Activated naive CD8-positive, alpha-beta T cell treated with anti-CD3 and anti-CD28 coated beads, Interleukin-2, amount 10 ng/mL, durations not matched to agents 7 days and 5 days (primary cell): ENCODE data around the gene PPARD. TPM values are rescaled to one million over a fixed set of nuclear protein-coding genes. Genes with fewer than 3 reads are reported as not detected.

Source experiments
- microRNA-seq: library from miRNA; unstranded; fragments of <30 nt; microRNA quantifications from one replicate; pipeline ENCODE4 v1.2.0, GENCODE V29; 2022
- total RNA-seq, 2 experiments: library from RNA; stranded (reverse); gene quantifications; one replicate each; pipeline ENCODE4 v1.2.3, GENCODE V29; 2021

PPARD gene
- total RNA-seq, 2 experiments from 2014 or later, result 43.0 to 45.9 TPM

Small RNA genes lying within 50 kb of the gene (microRNA-seq; reads per million reads assigned to microRNA genes)
- not detected for gene MIR7111

Other genes with a start within 250 kb of the PPARD start
- not detected for gene TCP11, start 201.2 kb upstream of the PPARD start, total RNA-seq
- gene SCUBE3, start 128.6 kb upstream of the PPARD start, total RNA-seq, result under 1 TPM; 0.20 to 0.22 TPM
- gene ZNF76, start 82.8 kb upstream of the PPARD start, total RNA-seq, result 10 to 100 TPM; 63.0 to 66.0 TPM
- 100 to 1,000 TPM; 213 to 216 TPM for gene DEF6, start 44.7 kb upstream of the PPARD start, total RNA-seq
- 10 to 100 TPM; 14.9 to 15.9 TPM for gene FANCE, start 109.8 kb downstream of the PPARD start, total RNA-seq
- 1,000 to 10,000 TPM; 1,373 to 1,398 TPM for gene RPL10A, start 125.8 kb downstream of the PPARD start, total RNA-seq
- under 1 TPM; 0.19 to 0.43 TPM for gene TEAD3, start 154.5 kb downstream of the PPARD start, total RNA-seq
- not detected for gene TULP1, start 170.3 kb downstream of the PPARD start, total RNA-seq